ENCODE measurements around the gene EPB41L3.

EPB41L3 gene

DNA sequence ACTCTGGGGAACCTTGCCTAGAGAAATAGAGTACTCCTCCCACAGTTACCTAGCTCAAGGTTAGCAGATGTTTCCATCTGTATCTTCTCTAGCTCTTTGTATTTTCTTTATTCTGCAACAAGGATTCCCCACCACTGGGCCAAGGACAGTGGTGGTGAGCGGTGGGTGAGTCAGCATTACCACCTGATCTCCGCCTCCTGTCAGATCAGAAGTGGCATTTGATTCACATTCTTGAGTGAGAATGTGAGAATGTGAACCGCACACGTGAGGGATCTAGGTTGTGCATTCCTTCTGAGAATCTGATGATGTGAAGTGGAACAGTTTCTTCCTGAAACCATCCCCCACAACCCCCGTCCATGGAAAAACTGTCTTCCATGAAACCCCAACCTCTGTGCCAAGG is 9.0 kb downstream of the EPB41L3 start:
- H3K36me3 ChIP-seq (ENCODE audit: control insufficient read depth, insufficient read depth, low read length): no peaks in the 10 kb centered on the region
- H3K27me3 ChIP-seq (replicated peaks; ENCODE audit: control insufficient read depth, insufficient read depth, low read length, poor library complexity, severe bottlenecking): no peaks in the 10 kb centered on the region
- no peak overlapping the region for H3K4me3 ChIP-seq (ENCODE audit: insufficient read depth, low read depth, low read length, poor library complexity, severe bottlenecking)
- H3K9me3 ChIP-seq (ENCODE audit: control insufficient read depth, low read length): no peaks in the 10 kb centered on the region
- no peak for DNase-seq
- H3K27ac ChIP-seq (ENCODE audit: insufficient read depth, low read length, poor library complexity, severe bottlenecking): no peak overlapping the region
- H3K4me1 ChIP-seq (ENCODE audit: control insufficient read depth, insufficient read depth, low read length, poor library complexity, severe bottlenecking): no peaks in the 10 kb centered on the region

DNA sequence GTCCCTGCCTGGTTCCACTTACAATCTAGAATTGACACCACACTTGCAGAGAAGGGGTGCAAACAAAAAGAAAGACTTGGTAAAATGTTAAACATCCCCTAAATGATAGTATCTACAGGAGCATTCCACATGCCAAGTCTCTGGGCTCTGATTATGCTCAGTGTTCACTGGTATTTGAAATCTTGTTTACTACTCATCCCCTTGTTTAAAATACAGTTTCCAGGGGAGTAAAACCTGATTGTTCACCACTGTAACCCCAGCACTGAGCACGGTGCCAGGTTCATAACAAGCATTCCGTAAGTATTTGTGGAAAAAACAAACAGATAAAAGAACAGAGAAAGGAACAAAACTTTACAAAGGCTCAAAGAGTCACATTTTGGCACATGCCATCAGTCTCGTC is 11.7 kb downstream of the EPB41L3 start:
- Histone ChIP-seq H3K4me1 (ENCODE audit: control insufficient read depth, insufficient read depth, low read length, poor library complexity, severe bottlenecking) (no peaks in the 10 kb centered on the region), H3K4me3 (ENCODE audit: insufficient read depth, low read depth, low read length, poor library complexity, severe bottlenecking) (no peak overlapping the region), H3K9me3 (ENCODE audit: control insufficient read depth, low read length) (no peaks in the 10 kb centered on the region), H3K36me3 (ENCODE audit: control insufficient read depth, insufficient read depth, low read length) (no peaks in the 10 kb centered on the region), H3K27me3 (replicated peaks; ENCODE audit: control insufficient read depth, insufficient read depth, low read length, poor library complexity, severe bottlenecking) (no peaks in the 10 kb centered on the region), H3K27ac (ENCODE audit: insufficient read depth, low read length, poor library complexity, severe bottlenecking) (no peak overlapping the region)
- DNase-seq: no peak

GRCh38 chr18:5530629-5531178 is 13.1 kb downstream of the EPB41L3 start:
- Histone ChIP-seq H3K36me3 (ENCODE audit: control insufficient read depth, insufficient read depth, low read length) (no peaks in the 10 kb centered on the region), H3K4me1 (ENCODE audit: control insufficient read depth, insufficient read depth, low read length, poor library complexity, severe bottlenecking) (no peaks in the 10 kb centered on the region), H3K9me3 (ENCODE audit: control insufficient read depth, low read length) (no peaks in the 10 kb centered on the region), H3K27ac (ENCODE audit: insufficient read depth, low read length, poor library complexity, severe bottlenecking) (no peak overlapping the region), H3K27me3 (replicated peaks; ENCODE audit: control insufficient read depth, insufficient read depth, low read length, poor library complexity, severe bottlenecking) (no peaks in the 10 kb centered on the region), H3K4me3 (ENCODE audit: insufficient read depth, low read depth, low read length, poor library complexity, severe bottlenecking) (no peak overlapping the region)
- no peak for DNase-seq

DNA sequence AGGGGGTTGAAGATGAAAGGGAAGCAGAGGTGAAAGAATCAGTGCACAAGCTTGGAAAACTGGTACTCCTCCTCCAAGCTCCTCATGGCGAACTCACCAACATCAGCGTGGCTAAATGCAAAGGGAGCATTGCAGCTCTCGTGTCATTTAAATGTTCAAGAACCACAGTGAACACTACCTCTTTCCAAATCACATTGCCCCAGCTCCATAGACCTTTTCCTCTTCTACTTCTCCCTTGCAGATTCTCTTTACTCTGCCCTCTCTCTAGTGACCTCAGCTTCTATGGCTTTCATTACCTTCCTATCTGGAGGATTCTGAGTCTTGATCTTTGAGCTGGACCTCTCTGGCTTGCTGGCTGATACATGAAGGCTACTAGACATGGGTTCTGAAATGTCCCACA is 14.3 kb downstream of the EPB41L3 start:
- Histone ChIP-seq H3K9me3 (ENCODE audit: control insufficient read depth, low read length) (no peaks in the 10 kb centered on the region), H3K36me3 (ENCODE audit: control insufficient read depth, insufficient read depth, low read length) (no peaks in the 10 kb centered on the region), H3K27me3 (replicated peaks; ENCODE audit: control insufficient read depth, insufficient read depth, low read length, poor library complexity, severe bottlenecking) (no peaks in the 10 kb centered on the region), H3K4me1 (ENCODE audit: control insufficient read depth, insufficient read depth, low read length, poor library complexity, severe bottlenecking) (no peaks in the 10 kb centered on the region), H3K4me3 (ENCODE audit: insufficient read depth, low read depth, low read length, poor library complexity, severe bottlenecking) (no peak overlapping the region), H3K27ac (ENCODE audit: insufficient read depth, low read length, poor library complexity, severe bottlenecking) (no peak overlapping the region)
- no peak for DNase-seq

DNA sequence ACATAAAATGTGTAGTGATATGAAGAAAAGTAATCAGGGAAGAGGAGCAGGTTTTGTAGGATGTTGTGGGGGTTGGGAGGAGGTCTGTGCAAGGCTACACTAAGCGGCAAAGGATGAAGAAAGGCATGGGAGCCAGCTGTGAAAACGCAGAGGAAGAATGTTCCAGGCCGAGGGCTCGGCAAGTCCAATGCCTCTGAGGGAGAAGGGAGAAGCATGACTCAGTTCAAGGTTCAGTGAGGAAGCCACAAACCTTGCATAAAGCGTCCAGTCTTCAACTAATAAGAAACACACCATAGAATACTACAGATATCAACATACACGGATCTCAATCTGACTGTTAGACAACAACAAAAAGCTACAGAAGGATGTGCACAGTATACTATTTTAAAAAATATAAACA is 16.2 kb downstream of the EPB41L3 start:
- no peak overlapping the region for H3K27ac ChIP-seq (ENCODE audit: insufficient read depth, low read length, poor library complexity, severe bottlenecking)
- no peak for DNase-seq
- no peaks in the 10 kb centered on the region for H3K27me3 ChIP-seq (replicated peaks; ENCODE audit: control insufficient read depth, insufficient read depth, low read length, poor library complexity, severe bottlenecking)
- no peaks in the 10 kb centered on the region for H3K4me1 ChIP-seq (ENCODE audit: control insufficient read depth, insufficient read depth, low read length, poor library complexity, severe bottlenecking)
- no peak overlapping the region for H3K4me3 ChIP-seq (ENCODE audit: insufficient read depth, low read depth, low read length, poor library complexity, severe bottlenecking)
- no peaks in the 10 kb centered on the region for H3K9me3 ChIP-seq (ENCODE audit: control insufficient read depth, low read length)
- no peaks in the 10 kb centered on the region for H3K36me3 ChIP-seq (ENCODE audit: control insufficient read depth, insufficient read depth, low read length)

DNA sequence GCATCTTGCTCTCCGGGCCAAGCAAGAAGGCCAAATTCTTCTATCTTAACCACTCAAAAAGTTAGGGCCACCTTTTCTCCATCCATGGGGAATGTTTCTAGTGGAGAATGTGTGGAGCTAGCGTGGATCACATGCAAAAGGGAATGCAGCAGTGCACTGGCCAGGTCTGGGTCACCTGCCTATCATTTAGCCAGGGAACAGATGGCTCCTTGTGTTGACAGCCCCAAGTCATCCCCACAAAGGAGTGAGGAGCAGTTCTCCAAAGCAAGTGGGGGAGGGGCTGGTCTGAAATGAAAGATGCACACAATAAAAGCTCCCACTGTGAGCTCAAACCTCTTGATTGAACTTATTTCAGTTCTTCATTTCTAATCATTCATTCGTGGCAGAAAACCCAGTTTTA is 19.1 kb downstream of the EPB41L3 start:
- Histone ChIP-seq H3K9me3 (ENCODE audit: control insufficient read depth, low read length) (no peaks in the 10 kb centered on the region), H3K4me1 (ENCODE audit: control insufficient read depth, insufficient read depth, low read length, poor library complexity, severe bottlenecking) (no peaks in the 10 kb centered on the region), H3K27ac (ENCODE audit: insufficient read depth, low read length, poor library complexity, severe bottlenecking) (no peak overlapping the region)

GRCh38 chr18:5521000-5521399 is 22.8 kb downstream of the EPB41L3 start:
- no peaks in the 10 kb centered on the region for H3K4me1 ChIP-seq (ENCODE audit: control insufficient read depth, insufficient read depth, low read length, poor library complexity, severe bottlenecking)
- H3K27ac ChIP-seq (ENCODE audit: insufficient read depth, low read length, poor library complexity, severe bottlenecking): no peak overlapping the region
- no peak for DNase-seq
- H3K4me3 ChIP-seq (ENCODE audit: insufficient read depth, low read depth, low read length, poor library complexity, severe bottlenecking): no peak overlapping the region
- H3K27me3 ChIP-seq (replicated peaks; ENCODE audit: control insufficient read depth, insufficient read depth, low read length, poor library complexity, severe bottlenecking): no peaks in the 10 kb centered on the region
- H3K36me3 ChIP-seq (ENCODE audit: control insufficient read depth, insufficient read depth, low read length): no peaks in the 10 kb centered on the region
- no peaks in the 10 kb centered on the region for H3K9me3 ChIP-seq (ENCODE audit: control insufficient read depth, low read length)

More for the DNA sequence above, 19.1 kb downstream of the EPB41L3 start:
- Histone ChIP-seq H3K36me3 (ENCODE audit: control insufficient read depth, insufficient read depth, low read length) (no peaks in the 10 kb centered on the region), H3K27me3 (replicated peaks; ENCODE audit: control insufficient read depth, insufficient read depth, low read length, poor library complexity, severe bottlenecking) (no peaks in the 10 kb centered on the region), H3K4me3 (ENCODE audit: insufficient read depth, low read depth, low read length, poor library complexity, severe bottlenecking) (no peak overlapping the region)
- DNase-seq: no peak

- Histone ChIP-seq H3K36me3 (ENCODE audit: control insufficient read depth, insufficient read depth, low read length) (no peaks in the 10 kb centered on the region), H3K4me1 (ENCODE audit: control insufficient read depth, insufficient read depth, low read length, poor library complexity, severe bottlenecking) (no peaks in the 10 kb centered on the region), H3K27ac (ENCODE audit: insufficient read depth, low read length, poor library complexity, severe bottlenecking) (no peak overlapping the region), H3K4me3 (ENCODE audit: insufficient read depth, low read depth, low read length, poor library complexity, severe bottlenecking) (no peak overlapping the region), H3K27me3 (replicated peaks; ENCODE audit: control insufficient read depth, insufficient read depth, low read length, poor library complexity, severe bottlenecking) (no peaks in the 10 kb centered on the region), H3K9me3 (ENCODE audit: control insufficient read depth, low read length) (no peaks in the 10 kb centered on the region)
- DNase-seq: no peak
Measured at GRCh38 chr18:5520464-5520863, 23.3 kb downstream of the EPB41L3 start.

DNA sequence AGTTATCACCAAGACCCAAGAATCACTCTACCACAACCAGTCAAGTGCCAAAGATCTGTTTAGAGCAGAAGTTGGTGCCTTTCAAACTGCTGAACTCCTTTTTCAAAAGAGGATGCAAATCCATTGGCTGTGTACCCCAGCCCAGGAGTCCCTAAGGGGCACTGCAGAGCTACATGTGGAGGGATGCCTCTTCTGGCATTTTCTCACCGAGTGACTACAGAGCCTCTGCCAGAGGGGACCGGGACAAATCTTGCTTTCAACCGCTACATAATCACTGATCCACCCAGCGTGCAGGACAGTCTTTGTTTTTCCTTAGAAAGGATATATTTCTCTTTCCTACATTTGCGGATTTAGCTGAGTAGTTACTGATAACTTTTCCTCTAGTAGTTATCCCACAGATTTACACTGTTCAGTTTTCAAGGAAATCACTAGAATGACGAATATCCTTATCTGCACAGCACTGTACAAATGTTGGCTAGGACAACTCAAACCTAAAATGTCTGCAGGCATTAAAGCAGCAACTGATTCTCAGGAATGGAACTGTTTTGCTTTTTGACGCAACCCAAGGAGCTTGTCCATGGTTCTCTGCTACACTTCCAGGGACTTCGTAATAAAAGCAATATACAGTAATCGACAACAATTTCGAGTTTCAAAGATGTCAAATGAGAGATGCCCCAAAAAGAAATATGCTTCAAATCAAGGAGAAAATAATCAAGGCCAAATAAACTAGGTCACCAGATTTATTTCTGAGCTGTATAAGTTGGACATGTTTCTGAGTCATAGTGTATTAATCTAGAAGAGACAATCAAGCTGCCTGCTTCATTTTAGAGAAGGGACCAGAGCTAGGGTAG is 24.1 kb downstream of the EPB41L3 start:
- Histone ChIP-seq H3K27me3 (replicated peaks; ENCODE audit: control insufficient read depth, insufficient read depth, low read length, poor library complexity, severe bottlenecking) (no peaks in the 10 kb centered on the region), H3K27ac (ENCODE audit: insufficient read depth, low read length, poor library complexity, severe bottlenecking) (no peak overlapping the region), H3K9me3 (ENCODE audit: control insufficient read depth, low read length) (no peaks in the 10 kb centered on the region), H3K4me3 (ENCODE audit: insufficient read depth, low read depth, low read length, poor library complexity, severe bottlenecking) (no peak overlapping the region), H3K36me3 (ENCODE audit: control insufficient read depth, insufficient read depth, low read length) (no peaks in the 10 kb centered on the region), H3K4me1 (ENCODE audit: control insufficient read depth, insufficient read depth, low read length, poor library complexity, severe bottlenecking) (no peaks in the 10 kb centered on the region)
- DNase-seq: no peak

DNA sequence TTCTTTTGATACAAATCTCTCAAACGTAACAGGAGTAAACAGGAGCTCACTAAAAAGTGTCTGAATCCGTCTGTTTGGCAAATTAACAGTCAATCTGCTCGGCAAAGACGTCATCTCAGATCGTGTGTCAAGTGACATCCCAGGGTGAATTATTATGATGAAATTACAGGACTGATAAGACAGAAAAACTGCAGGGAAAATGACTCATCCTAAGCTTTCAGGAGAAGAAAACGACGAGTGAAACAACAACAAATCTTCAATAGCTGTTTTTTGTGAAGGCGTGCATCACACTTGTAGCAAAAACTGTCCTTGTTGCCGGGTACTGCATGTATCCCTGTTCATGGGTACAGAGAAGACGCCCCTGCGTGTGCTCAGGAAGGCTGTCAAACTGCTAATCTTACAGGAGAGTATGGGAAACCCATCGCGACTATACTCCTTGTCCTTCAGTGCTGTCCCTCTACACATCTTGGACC is 24.9 kb downstream of the EPB41L3 start:
- no peaks in the 10 kb centered on the region for H3K27me3 ChIP-seq (replicated peaks; ENCODE audit: control insufficient read depth, insufficient read depth, low read length, poor library complexity, severe bottlenecking)
- H3K9me3 ChIP-seq (ENCODE audit: control insufficient read depth, low read length): no peaks in the 10 kb centered on the region
- no peak overlapping the region for H3K4me3 ChIP-seq (ENCODE audit: insufficient read depth, low read depth, low read length, poor library complexity, severe bottlenecking)
- no peaks in the 10 kb centered on the region for H3K36me3 ChIP-seq (ENCODE audit: control insufficient read depth, insufficient read depth, low read length)
- no peak for DNase-seq
- no peaks in the 10 kb centered on the region for H3K4me1 ChIP-seq (ENCODE audit: control insufficient read depth, insufficient read depth, low read length, poor library complexity, severe bottlenecking)
- no peak overlapping the region for H3K27ac ChIP-seq (ENCODE audit: insufficient read depth, low read length, poor library complexity, severe bottlenecking)

Measured in effector memory CD4-positive, alpha-beta T cell (primary cell).